ENCODE results near the gene YBEY.

Gene YBEY

DNA sequence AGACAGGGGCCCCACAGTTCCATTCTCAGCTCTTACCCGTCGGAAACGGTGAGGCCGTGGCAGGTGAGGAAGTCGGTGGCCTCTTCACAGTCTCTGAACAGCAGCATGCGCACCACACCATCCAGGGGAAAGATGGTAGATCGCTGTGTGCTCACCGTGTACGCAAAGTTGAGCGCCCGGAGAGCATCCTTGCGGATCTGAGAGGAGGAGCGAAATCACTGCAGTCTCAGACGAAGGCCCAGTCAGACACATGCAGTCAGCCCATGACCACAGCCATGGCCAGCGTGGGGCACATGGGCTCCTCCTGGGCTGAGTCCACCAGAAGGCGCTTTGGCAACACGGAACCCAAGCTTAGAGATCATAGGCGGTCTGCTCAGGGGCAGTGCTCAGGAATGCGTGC, 19.2 kb upstream of the YBEY start:
- TF ChIP-seq, protein P1, sequence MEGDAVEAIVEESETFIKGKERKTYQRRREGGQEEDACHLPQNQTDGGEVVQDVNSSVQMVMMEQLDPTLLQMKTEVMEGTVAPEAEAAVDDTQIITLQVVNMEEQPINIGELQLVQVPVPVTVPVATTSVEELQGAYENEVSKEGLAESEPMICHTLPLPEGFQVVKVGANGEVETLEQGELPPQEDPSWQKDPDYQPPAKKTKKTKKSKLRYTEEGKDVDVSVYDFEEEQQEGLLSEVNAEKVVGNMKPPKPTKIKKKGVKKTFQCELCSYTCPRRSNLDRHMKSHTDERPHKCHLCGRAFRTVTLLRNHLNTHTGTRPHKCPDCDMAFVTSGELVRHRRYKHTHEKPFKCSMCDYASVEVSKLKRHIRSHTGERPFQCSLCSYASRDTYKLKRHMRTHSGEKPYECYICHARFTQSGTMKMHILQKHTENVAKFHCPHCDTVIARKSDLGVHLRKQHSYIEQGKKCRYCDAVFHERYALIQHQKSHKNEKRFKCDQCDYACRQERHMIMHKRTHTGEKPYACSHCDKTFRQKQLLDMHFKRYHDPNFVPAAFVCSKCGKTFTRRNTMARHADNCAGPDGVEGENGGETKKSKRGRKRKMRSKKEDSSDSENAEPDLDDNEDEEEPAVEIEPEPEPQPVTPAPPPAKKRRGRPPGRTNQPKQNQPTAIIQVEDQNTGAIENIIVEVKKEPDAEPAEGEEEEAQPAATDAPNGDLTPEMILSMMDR (IDR thresholded peaks at IDR 0.05) = no peak

DNA sequence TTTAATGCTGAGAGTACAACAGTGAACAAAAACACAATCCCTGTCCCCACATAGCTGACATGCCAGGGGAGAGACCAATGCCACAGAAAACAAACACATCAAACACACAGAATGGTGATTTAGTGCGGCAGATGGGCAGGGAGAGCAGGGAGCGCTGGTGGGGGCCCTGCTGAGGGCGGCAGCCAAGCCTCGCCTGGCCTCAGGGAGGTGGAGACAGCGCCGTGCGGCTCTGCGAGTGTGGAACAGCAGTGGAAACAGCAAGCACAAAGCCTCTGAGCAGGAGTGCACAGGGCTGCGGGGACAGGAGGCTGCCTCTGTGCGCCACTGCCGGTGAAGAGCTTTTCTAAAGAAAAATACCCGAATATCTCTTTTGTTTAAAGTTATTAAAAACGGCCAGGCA, 17.8 kb upstream of the YBEY start:
- TF ChIP-seq, protein P1 (IDR thresholded peaks at IDR 0.05) = no peak

DNA sequence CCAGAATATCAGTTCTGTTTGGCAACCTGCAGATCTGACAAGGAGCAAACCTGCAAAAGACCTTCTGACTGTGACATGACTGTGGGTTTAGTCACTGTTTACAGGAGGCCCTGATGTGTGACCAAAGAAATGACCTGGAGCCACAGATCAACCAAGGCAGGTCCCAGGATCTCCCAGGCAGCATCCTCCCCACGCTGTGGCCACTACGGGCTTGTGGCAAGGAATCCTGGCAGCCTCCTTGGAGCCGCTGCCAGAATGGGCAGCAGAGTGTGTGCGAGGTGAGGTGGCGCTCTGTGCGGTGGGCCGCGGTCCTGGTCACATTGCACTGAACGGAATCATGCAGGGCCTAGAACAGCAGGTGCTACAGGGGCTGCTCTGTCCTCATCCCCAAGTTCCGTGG, 16.7 kb upstream of the YBEY start:
- TF ChIP-seq, protein P1 (IDR thresholded peaks at IDR 0.05) = no peak

DNA sequence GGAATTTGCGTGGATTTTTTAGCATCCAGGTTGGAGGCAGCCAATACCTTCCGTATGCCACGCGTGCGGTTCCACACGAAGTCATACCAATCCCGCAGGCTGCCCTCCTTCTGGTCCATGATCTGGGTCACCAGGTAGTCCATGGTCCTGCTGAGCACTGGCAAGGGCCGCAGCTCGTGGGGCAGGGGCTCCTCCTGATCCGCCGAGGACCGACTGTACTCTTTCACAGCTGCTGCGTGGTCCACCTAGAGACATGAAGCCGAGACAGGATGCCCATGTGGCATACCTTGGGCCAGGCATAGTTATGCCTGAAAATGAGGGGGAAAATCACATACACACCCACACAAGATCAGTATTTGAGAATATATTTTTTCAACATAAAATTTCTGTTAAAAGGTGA, 12.8 kb upstream of the YBEY start:
- TF ChIP-seq, protein P1 (IDR thresholded peaks at IDR 0.05) = no peak

DNA sequence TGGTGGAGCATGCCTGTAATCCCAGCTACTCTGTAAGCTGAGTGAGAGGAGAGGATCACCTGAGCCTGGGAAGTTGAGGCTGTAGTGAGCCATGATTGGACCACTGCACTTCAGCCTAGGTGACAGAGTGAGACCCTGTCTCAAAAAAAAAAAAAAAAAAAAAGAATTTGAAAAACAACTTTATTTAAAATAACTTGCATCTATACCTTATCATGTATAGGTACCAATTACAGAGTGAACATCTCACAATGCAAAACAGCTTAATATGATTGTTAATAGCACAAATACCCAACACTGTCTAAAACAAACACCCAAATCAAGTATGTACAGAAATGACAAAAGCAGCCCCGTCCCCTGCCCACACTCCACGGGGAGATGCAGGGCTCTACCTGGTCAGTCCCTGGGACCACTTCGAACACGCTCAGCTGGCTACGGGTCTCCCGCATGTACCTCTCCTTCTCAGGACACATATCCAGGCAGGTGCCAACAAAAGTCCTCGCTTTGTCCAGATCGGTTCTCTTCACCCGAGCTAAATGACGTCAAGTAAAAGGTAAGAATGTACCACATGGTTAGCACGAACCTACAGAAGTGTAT, 11.2 kb upstream of the YBEY start:
- TF ChIP-seq, protein P1 (IDR thresholded peaks at IDR 0.05) = no peak

DNA sequence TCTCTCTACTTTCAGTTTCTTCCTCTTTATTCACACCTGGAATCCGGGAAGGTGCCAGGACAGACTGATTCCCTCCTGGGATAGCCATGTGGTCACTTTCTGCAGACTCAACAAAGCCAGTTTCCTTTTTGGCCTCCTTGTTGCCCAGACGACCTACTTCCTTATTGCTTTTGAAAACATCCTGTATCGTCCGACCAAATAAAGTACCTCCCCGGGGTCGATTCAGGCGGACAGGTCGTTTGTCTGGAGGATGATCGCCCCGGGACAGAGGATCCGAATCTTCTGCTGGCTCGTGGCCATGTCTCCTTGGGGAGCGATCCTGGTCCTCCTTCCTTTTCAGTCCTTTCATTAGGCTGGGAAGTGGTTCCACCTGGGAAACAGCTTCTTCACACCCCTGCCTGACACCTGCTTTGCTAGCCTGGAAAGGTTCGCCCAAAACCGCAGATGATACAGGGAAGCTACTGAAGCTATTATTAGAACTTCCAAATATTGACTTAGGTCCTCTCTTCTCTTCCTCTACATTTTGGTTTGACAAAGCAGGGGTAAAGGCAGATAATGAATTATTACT, 2.0 kb upstream of the YBEY start:
- TF ChIP-seq, protein P1 (IDR thresholded peaks at IDR 0.05) = no peak

DNA sequence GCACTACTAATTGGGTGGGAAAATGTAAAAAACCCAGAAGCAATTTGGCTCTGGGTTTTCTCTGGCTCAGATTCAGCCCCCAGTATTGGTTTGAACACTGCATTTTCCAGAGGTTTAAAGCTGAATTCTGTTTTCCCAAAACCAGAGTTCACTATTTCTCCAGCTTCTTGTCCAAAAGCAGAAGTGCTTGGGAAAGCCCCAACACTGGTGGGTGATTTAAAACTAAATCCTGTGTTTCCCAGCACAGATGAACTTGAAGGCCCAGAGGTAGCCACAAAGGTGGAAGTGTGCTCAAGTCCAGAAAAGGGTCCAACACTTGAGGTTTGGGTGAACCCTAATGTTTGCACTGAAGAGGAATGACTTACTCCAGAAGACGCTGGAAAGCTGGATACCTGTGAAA, 1.4 kb upstream of the YBEY start:
- TF ChIP-seq, protein P1 (IDR thresholded peaks at IDR 0.05) = no peak

DNA sequence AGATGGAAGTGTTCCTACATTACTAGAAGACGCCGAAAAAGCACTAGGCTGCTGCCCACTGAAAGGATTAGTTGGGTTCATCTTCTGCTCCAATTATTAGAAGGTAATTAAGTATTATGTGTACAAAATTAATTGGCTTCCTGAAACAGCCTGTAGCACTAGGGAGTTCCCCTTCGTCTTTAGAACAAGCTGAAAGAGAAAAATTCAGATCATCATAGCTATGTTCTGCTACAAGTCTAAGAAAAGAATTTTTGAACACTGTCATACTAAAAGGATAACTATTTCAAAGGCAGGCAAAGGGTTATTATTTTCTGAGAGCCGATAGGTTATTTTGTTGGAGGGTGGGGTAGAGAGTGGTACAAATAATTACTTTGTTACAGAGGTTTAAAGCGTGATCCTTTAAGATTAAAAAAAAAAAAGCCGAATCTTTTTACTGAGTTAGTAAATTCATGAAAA, 908 bp upstream of the YBEY start, which contains the start of gene MCM3AP:
Gene MCM3AP (minus strand): TSS at position 406 of the 456 bp plus-strand sequence. CDS start 325 bp downstream, at position 81.
- TF ChIP-seq, protein P1 (IDR thresholded peaks at IDR 0.05) = no peak
